ENCODE results near the gene DMAC2. TPM values are rescaled to one million over a fixed set of nuclear protein-coding genes. Genes with fewer than 3 reads are reported as not detected.
A peak's percentile ranks its signal among the peaks of the same experiment; 100 is the strongest.

The DMAC2 gene
- total and polyA plus RNA-seq, 2 donors from 2014 or later, result 43.9 to 73.9 TPM

- H3K9me3 ChIP-seq (ENCODE audit: control insufficient read depth in 2 of 3, insufficient read depth in 1 of 3, low read length in 3 of 3), result no peaks in the 10 kb centered on the region
- TF ChIP-seq CTCF (IDR thresholded peaks at IDR 0.05; ENCODE audit: borderline replicate concordance, extremely low read depth, insufficient read depth), result no peak
- no peak for DNase-seq
- H3K27me3 ChIP-seq (ENCODE audit: control insufficient read depth, insufficient read depth, low read length), result no peaks in the 10 kb centered on the region
- H3K27ac ChIP-seq (ENCODE audit: low read depth in 2 of 2, low read length in 2 of 2), result no peak overlapping the region
- no peaks in the 10 kb centered on the region for H3K4me1 ChIP-seq (ENCODE audit: control insufficient read depth in 2 of 3, insufficient read depth in 2 of 3, low read depth in 1 of 3, low read length in 3 of 3)
- no peak for FAIRE-seq
- intact Hi-C loops (cut with DNase I), result no loop called here
- no peak overlapping the region for H3K4me3 ChIP-seq (ENCODE audit: low read length in 3 of 3)
- no peak overlapping the region for H3K9ac ChIP-seq (ENCODE audit: low read length in 3 of 3)
- H3K36me3 ChIP-seq (ENCODE audit: control insufficient read depth in 2 of 3, insufficient read depth in 3 of 3, low read length in 3 of 3), result peaks cover 4 to 51% (median 28%) of the 10 kb centered on the region in 3 donors
Observed at GRCh38 chr19:41420101-41420880, 19.4 kb downstream of the DMAC2 start.

- Histone ChIP-seq H3K36me3 (ENCODE audit: control insufficient read depth in 2 of 3, insufficient read depth in 3 of 3, low read length in 3 of 3) (peaks cover 4 to 60% (median 30%) of the 10 kb centered on the region in 3 donors), H3K27me3 (ENCODE audit: control insufficient read depth, insufficient read depth, low read length) (no peaks in the 10 kb centered on the region), H3K4me3 (ENCODE audit: low read length in 3 of 3) (no peak overlapping the region), H3K4me1 (ENCODE audit: control insufficient read depth in 2 of 3, insufficient read depth in 2 of 3, low read depth in 1 of 3, low read length in 3 of 3) (no peaks in the 10 kb centered on the region), H3K9ac (ENCODE audit: low read length in 3 of 3) (no peak overlapping the region), H3K9me3 (ENCODE audit: control insufficient read depth in 2 of 3, insufficient read depth in 1 of 3, low read length in 3 of 3) (no peaks in the 10 kb centered on the region), H3K27ac (ENCODE audit: low read depth in 2 of 2, low read length in 2 of 2) (no peak overlapping the region)
- peak in 1 of 5 donors; percentile 42 for DNase-seq
- intact Hi-C loops (cut with DNase I), result no loop called here
- no peak for TF ChIP-seq CTCF (IDR thresholded peaks at IDR 0.05; ENCODE audit: borderline replicate concordance, extremely low read depth, insufficient read depth)
- FAIRE-seq, result no peak
Observed at GRCh38 chr19:41416194-41416674, 23.5 kb downstream of the DMAC2 start.

- no peak for FAIRE-seq
- DNase-seq, result no peak
- H3K36me3 ChIP-seq (ENCODE audit: control insufficient read depth in 2 of 3, insufficient read depth in 3 of 3, low read length in 3 of 3), result peaks cover 4 to 56% (median 32%) of the 10 kb centered on the region in 3 donors
Observed at GRCh38 chr19:41415154-41415571, 24.5 kb downstream of the DMAC2 start.

More at GRCh38 chr19:41415154-41415571, 24.5 kb downstream of the DMAC2 start:
- H3K9ac ChIP-seq (ENCODE audit: low read length in 3 of 3), result no peak overlapping the region
- H3K9me3 ChIP-seq (ENCODE audit: control insufficient read depth in 2 of 3, insufficient read depth in 1 of 3, low read length in 3 of 3), result no peaks in the 10 kb centered on the region
- no peak overlapping the region for H3K4me3 ChIP-seq (ENCODE audit: low read length in 3 of 3)
- peaks cover 0 to 1% (median 0%) of the 10 kb centered on the region in 3 donors for H3K4me1 ChIP-seq (ENCODE audit: control insufficient read depth in 2 of 3, insufficient read depth in 2 of 3, low read depth in 1 of 3, low read length in 3 of 3)
- no peak for TF ChIP-seq CTCF (IDR thresholded peaks at IDR 0.05; ENCODE audit: borderline replicate concordance, extremely low read depth, insufficient read depth)
- no peaks in the 10 kb centered on the region for H3K27me3 ChIP-seq (ENCODE audit: control insufficient read depth, insufficient read depth, low read length)
- intact Hi-C loops (cut with DNase I), result no loop called here
- H3K27ac ChIP-seq (ENCODE audit: low read depth in 2 of 2, low read length in 2 of 2), result no peak overlapping the region

All from kidney (tissue), 14 donors.